ENCODE data around the gene OPCML. TPM values are rescaled to one million over a fixed set of nuclear protein-coding genes. Genes with fewer than 3 reads are reported as not detected.

Gene OPCML
- polyA plus RNA-seq, 3 donors = not detected

GRCh38 chr11:132414451-132414850, 1117.8 kb downstream of the OPCML start:
- no peaks in the 10 kb centered on the region for H3K36me3 Mint-ChIP-seq
- no peaks in the 10 kb centered on the region for H3K27me3 Mint-ChIP-seq (ENCODE audit: low read depth in 3 of 3)
- H3K4me3 ChIP-seq (replicated peaks in 1 of 3; ENCODE audit: low read depth in 2 of 3, low read length in 3 of 3) = no peak overlapping the region
- H3K4me1 ChIP-seq (ENCODE audit: control insufficient read depth in 1 of 2, insufficient read depth in 2 of 2, low read length in 2 of 2) = no peaks in the 10 kb centered on the region
- H3K27me3 ChIP-seq (ENCODE audit: control insufficient read depth in 2 of 2, insufficient read depth in 2 of 2, low read length in 2 of 2) = no peaks in the 10 kb centered on the region
- H3K27ac Mint-ChIP-seq = no peak overlapping the region
- no peaks in the 10 kb centered on the region for H3K9me3 ChIP-seq (replicated peaks in 1 of 2; ENCODE audit: control insufficient read depth in 1 of 2, insufficient read depth in 1 of 2, low read length in 2 of 2)
- H3K36me3 ChIP-seq (replicated peaks in 1 of 2; ENCODE audit: control insufficient read depth in 1 of 2, insufficient read depth in 2 of 2, low read length in 2 of 2) = no peaks in the 10 kb centered on the region
- no peak overlapping the region for H3K27ac ChIP-seq (ENCODE audit: low read depth in 1 of 2, low read length in 2 of 2)
- no peak for DNase-seq
- H3K79me2 ChIP-seq (ENCODE audit: insufficient read depth, low read length) = no peaks in the 10 kb centered on the region
- H3K9me3 Mint-ChIP-seq = peaks cover 0 to 3% (median 0%) of the 10 kb centered on the region in 7 donors
- H3K4me1 Mint-ChIP-seq = no peaks in the 10 kb centered on the region
- TF ChIP-seq CTCF (IDR thresholded peaks at IDR 0.05) = no peak
- H3K4me3 Mint-ChIP-seq = no peak overlapping the region
- H3K4me2 ChIP-seq (replicated peaks; ENCODE audit: extremely low read depth, low read length, poor library complexity, severe bottlenecking) = no peak overlapping the region
- 59% methylated on average over 2 of the region's 6 CpGs for WGBS (ENCODE audit: insufficient coverage)
- intact Hi-C loops (cut with micrococcal nuclease) = no loop called here
- no peaks in the 10 kb centered on the region for H4K20me1 ChIP-seq (ENCODE audit: insufficient read depth, low read length)
- H2AFZ ChIP-seq (ENCODE audit: insufficient read depth, low read depth, low read length, poor library complexity, severe bottlenecking) = no peak overlapping the region
- no peak overlapping the region for H3K9ac ChIP-seq (ENCODE audit: insufficient read depth, low read length, poor library complexity, severe bottlenecking)

GRCh38 chr11:132410383-132410782, 1121.9 kb downstream of the OPCML start:
- Mint-ChIP-seq H3K36me3 (no peaks in the 10 kb centered on the region), H3K27me3 (ENCODE audit: low read depth in 3 of 3) (no peaks in the 10 kb centered on the region), H3K9me3 (peaks cover 0 to 4% (median 1%) of the 10 kb centered on the region in 7 donors), H3K4me1 (no peaks in the 10 kb centered on the region), H3K27ac (no peak overlapping the region), H3K4me3 (no peak overlapping the region)
- TF ChIP-seq CTCF (IDR thresholded peaks at IDR 0.05) = no peak
- Histone ChIP-seq H3K9ac (ENCODE audit: insufficient read depth, low read length, poor library complexity, severe bottlenecking) (no peak overlapping the region), H3K4me1 (ENCODE audit: control insufficient read depth in 1 of 2, insufficient read depth in 2 of 2, low read length in 2 of 2) (no peaks in the 10 kb centered on the region), H3K79me2 (ENCODE audit: insufficient read depth, low read length) (no peaks in the 10 kb centered on the region), H3K4me2 (replicated peaks; ENCODE audit: extremely low read depth, low read length, poor library complexity, severe bottlenecking) (no peak overlapping the region), H3K4me3 (replicated peaks in 1 of 3; ENCODE audit: low read depth in 2 of 3, low read length in 3 of 3) (no peak overlapping the region), H4K20me1 (ENCODE audit: insufficient read depth, low read length) (no peaks in the 10 kb centered on the region), H3K27me3 (ENCODE audit: control insufficient read depth in 2 of 2, insufficient read depth in 2 of 2, low read length in 2 of 2) (no peaks in the 10 kb centered on the region), H3K36me3 (replicated peaks in 1 of 2; ENCODE audit: control insufficient read depth in 1 of 2, insufficient read depth in 2 of 2, low read length in 2 of 2) (no peaks in the 10 kb centered on the region), H3K27ac (ENCODE audit: low read depth in 1 of 2, low read length in 2 of 2) (no peak overlapping the region), H2AFZ (ENCODE audit: insufficient read depth, low read depth, low read length, poor library complexity, severe bottlenecking) (no peak overlapping the region), H3K9me3 (replicated peaks in 1 of 2; ENCODE audit: control insufficient read depth in 1 of 2, insufficient read depth in 1 of 2, low read length in 2 of 2) (no peaks in the 10 kb centered on the region)
- intact Hi-C loops (cut with micrococcal nuclease) = no loop called here
- WGBS (ENCODE audit: insufficient coverage) = 85% methylated on average over 2 of the region's 2 CpGs
- no peak for DNase-seq
